Pancreas (tissue), 10 donors: ENCODE measurements around the gene PDE7B. TPM values are rescaled to one million over a fixed set of nuclear protein-coding genes. Genes with fewer than 3 reads are reported as not detected.

Source experiments
- ATAC-seq, 4 donors: fragments of 200-7000 bp; cut with Tn5 transposase; one replicate each; pipeline versions ENCODE4 v1.8.0 to v1.9.1; 2020; ENCODE audit warnings: mild to moderate bottlenecking in 4 of 4, moderate library complexity in 4 of 4
- DNase-seq, 6 donors: peaks; one replicate each; pipeline ENCODE4 v3.0.0-alpha.2; 2020
- FAIRE-seq: peaks from 2 replicates; lab custom pipeline; 2012; peaks lifted over from hg19 to GRCh38; lab: Jason Lieb, UNC
- H3K27ac ChIP-seq, 4 donors: fragments of 200-600 bp; sonication (generic); 1 replicate in 3 of 4; 2 replicates in 1 of 4; pipeline versions ENCODE4 v1.5.0 to v1.8.0; 2020
- H3K27me3 ChIP-seq, 4 donors: fragments of 200-600 bp; one replicate each; pipeline ENCODE4 v1.8.0; 2021
- H3K36me3 ChIP-seq, 3 donors: fragments of 200-600 bp; sonication (generic) in 1 of 3; one replicate each; pipeline versions ENCODE4 v1.5.0 to v1.8.0; 2020 to 2021
- H3K4me1 ChIP-seq, 3 donors: fragments of 200-600 bp; one replicate each; pipeline ENCODE4 v1.8.0; 2021
- H3K4me3 ChIP-seq, 4 donors: fragments of 200-600 bp; sonication (generic) in 2 of 4; one replicate each; pipeline versions ENCODE4 v1.5.0 to v1.8.0; 2020 to 2021
- H3K9me3 ChIP-seq, 4 donors: fragments of 200-600 bp; one replicate each; pipeline ENCODE4 v1.8.0; 2021
- WGBS, 2 donors: extraction: QIAGEN DNeasy Blood & Tissue Kit; methylation state at CpG; one replicate each; pipeline ENCODE4 v1.1.7; 2013; 5-methylcytosine and 5-hydroxymethylcytosine counted together
- intact Hi-C, 3 donors: fragments of 100-400 bp; cut with DNase I; formaldehyde crosslinking; loops; one replicate each; pipeline versions ENCODE4 v1.11.1 to v1.14.2; 2022
- polyA plus RNA-seq, 2 donors: library from polyadenylated mRNA; stranded (reverse); fragments of 200-250 nt; gene quantifications; one replicate each; pipeline ENCODE4 v1.2.3, GENCODE V29; 2013
- total RNA-seq, 6 donors: library from RNA; stranded (reverse); fragmentation: NEBNext Ultra II Directional in 4 of 6; extraction: Animal tissue kit (Norgen Biotek cat#: 25700) in 4 of 6; gene quantifications; one replicate each; pipeline versions ENCODE4 v1.2.1 to v1.2.4, GENCODE V29; 2021 to 2023
- TF ChIP-seq, protein P1 (sequence below), 4 donors: fragments of 200-600 bp; sonication (generic) in 3 of 4; IDR thresholded peaks; one replicate each; pipeline versions ENCODE4 v1.5.0 to v1.8.0; 2021; ENCODE audit warnings: antibody characterized with exemption in 4 of 4
- donor health status: healthy with polysubstance abuse.
- donor health status: DM: no; HTN: no; CAD: no; lungs with moderate emphysema.
- donor health status: DM: no; HTN: no; CAD: no.
- donor health status: control.
- donor health status: control.
- donor health status: Bipolar disorder and iron deficiency.
- donor health status: DM: yes; HTN: yes; CAD: no.
- donor health status: DM: no; HTN: no; CAD: no.
- donor health status: DM: no; HTN: no; CAD: no.
- donor health status: DM: yes; HTN: yes; CAD: no.

PDE7B gene
- total and polyA plus RNA-seq, 8 donors = 0.38 to 1.7 (median 0.76) TPM

DNA sequence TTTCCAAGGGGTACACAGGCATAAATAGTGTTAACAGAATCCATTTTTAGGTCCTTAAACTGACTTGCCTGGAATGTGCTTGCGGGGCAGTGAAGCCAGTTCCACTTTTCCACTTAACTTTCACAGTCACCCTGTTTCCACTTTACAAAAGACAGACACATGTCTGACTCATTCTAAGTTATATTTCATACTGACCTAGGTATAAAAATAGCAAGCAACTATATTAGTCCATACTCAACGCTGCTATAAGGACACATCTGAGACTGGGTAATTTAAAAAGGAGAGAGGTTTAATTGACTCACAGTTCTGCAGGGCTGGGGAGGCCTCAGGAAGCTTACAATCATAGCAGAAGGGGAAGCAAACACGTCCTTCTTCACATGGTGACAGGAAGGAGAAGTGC, 310.4 kb downstream of the PDE7B start:
- Histone ChIP-seq H3K27ac (no peak overlapping the region), H3K9me3 (no peaks in the 10 kb centered on the region), H3K4me3 (no peak overlapping the region), H3K4me1 (peaks cover 0 to 6% (median 5%) of the 10 kb centered on the region in 3 donors), H3K27me3 (no peaks in the 10 kb centered on the region), H3K36me3 (no peaks in the 10 kb centered on the region)
- TF ChIP-seq, protein P1, sequence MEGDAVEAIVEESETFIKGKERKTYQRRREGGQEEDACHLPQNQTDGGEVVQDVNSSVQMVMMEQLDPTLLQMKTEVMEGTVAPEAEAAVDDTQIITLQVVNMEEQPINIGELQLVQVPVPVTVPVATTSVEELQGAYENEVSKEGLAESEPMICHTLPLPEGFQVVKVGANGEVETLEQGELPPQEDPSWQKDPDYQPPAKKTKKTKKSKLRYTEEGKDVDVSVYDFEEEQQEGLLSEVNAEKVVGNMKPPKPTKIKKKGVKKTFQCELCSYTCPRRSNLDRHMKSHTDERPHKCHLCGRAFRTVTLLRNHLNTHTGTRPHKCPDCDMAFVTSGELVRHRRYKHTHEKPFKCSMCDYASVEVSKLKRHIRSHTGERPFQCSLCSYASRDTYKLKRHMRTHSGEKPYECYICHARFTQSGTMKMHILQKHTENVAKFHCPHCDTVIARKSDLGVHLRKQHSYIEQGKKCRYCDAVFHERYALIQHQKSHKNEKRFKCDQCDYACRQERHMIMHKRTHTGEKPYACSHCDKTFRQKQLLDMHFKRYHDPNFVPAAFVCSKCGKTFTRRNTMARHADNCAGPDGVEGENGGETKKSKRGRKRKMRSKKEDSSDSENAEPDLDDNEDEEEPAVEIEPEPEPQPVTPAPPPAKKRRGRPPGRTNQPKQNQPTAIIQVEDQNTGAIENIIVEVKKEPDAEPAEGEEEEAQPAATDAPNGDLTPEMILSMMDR (IDR thresholded peaks at IDR 0.05) = no peak
- no peak for ATAC-seq
- 66 to 70% methylated on average over 3 of the region's 3 CpGs for WGBS, 2 donors
- no peak for DNase-seq
- no peak for FAIRE-seq
- intact Hi-C loops = no loop called here

DNA sequence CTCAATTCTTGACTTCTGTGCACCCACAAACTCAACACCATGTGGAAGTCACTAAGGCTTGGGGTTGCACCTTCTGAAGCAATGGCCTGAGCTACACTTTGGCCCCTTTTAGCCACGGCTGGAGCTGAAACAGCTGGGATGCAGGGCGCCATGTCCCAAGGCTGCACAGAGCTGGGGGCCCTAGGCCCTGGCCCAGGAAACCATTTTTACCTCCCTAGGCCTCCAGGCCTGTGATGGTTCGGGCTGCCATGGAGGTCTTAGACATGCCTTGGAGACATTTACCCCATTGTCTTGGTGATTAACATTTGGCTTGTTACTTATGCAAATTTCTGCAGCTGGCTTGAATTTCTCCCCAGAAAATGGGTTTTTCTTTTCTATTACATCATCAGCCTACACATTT, 311.8 kb downstream of the PDE7B start:
- FAIRE-seq = no peak
- Histone ChIP-seq H3K27ac (no peak overlapping the region), H3K36me3 (no peaks in the 10 kb centered on the region), H3K27me3 (no peaks in the 10 kb centered on the region), H3K9me3 (no peaks in the 10 kb centered on the region), H3K4me3 (no peak overlapping the region), H3K4me1 (peaks cover 0 to 1% (median 0%) of the 10 kb centered on the region in 3 donors)
- TF ChIP-seq, protein P1 (IDR thresholded peaks at IDR 0.05) = no peak
- ATAC-seq = no peak
- intact Hi-C loops = no loop called here
- DNase-seq = no peak
- 88 to 95% methylated on average over 3 of the region's 3 CpGs for WGBS, 2 donors

DNA sequence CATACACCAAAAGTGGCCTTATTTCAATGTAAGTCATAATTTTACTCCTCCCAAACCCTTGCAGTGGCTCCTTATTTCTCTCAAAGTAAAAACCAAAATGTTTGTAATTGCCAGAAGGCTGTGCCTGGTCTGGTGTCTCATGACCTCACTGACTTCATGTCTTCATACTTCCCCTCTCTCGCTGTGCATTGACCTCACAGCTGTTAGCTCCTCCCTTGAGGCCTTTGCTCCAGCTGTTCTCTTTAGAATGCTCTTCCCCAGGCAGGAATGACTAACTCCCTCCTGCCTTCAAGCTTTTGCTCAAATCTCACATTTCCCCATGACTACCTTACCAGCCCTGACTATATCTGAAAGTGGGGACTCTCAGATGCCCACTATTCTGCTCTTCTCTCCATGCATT, 315.3 kb downstream of the PDE7B start:
- TF ChIP-seq, protein P1 (IDR thresholded peaks at IDR 0.05) = no peak
- WGBS, 2 donors = 83 to 88% methylated on average over 1 of the region's 1 CpG
- H3K4me3 ChIP-seq = no peak overlapping the region
- ATAC-seq (no peak), DNase-seq (no peak), FAIRE-seq (no peak)
- no peak overlapping the region for H3K27ac ChIP-seq
- H3K36me3 ChIP-seq = no peaks in the 10 kb centered on the region
- no peaks in the 10 kb centered on the region for H3K27me3 ChIP-seq
- intact Hi-C loops = no loop called here
- H3K9me3 ChIP-seq = no peaks in the 10 kb centered on the region
- H3K4me1 ChIP-seq = no peaks in the 10 kb centered on the region

DNA sequence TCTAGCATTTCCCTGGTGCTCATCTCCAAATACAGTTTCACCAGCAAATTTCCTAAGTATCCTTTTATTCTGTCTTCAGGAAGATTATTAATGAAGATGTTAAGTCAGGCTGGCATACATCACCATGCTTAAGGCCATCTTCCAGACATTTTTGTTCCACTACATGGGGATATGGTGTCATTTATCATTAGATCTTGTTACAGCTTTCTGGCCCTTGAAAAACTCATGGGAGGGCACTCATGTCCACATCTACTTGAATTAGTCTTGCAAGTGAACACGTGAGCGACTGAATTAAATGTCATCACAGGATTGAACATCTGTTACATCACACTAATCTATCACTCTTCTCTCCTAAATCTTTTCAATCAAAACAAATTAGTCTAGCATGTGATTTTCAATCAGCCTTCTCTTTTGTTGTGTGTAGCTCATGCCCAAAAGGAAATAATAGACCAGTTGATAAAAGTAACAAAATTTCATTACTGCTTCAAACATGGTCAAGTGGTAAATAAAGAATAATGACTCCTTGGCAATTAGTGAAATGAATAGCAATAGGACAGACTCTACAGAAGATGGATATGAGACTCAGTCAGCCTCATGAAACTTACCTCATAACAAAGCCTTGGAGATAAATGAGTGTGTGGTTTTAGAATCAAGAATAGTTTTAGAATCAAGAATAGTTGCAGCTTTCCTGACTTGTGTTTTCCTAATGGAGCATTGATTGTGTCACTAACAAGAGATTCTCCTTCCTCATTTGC, 318.1 kb downstream of the PDE7B start:
- FAIRE-seq (no peak), DNase-seq (no peak), ATAC-seq (no peak)
- Histone ChIP-seq H3K9me3 (no peaks in the 10 kb centered on the region), H3K27me3 (no peaks in the 10 kb centered on the region), H3K4me3 (no peak overlapping the region), H3K36me3 (no peaks in the 10 kb centered on the region), H3K27ac (no peak overlapping the region), H3K4me1 (peaks cover 0 to 4% (median 4%) of the 10 kb centered on the region in 3 donors)
- intact Hi-C loops = no loop called here
- TF ChIP-seq, protein P1 (IDR thresholded peaks at IDR 0.05) = no peak
- WGBS, 2 donors = 80 to 83% methylated on average over 2 of the region's 2 CpGs

DNA sequence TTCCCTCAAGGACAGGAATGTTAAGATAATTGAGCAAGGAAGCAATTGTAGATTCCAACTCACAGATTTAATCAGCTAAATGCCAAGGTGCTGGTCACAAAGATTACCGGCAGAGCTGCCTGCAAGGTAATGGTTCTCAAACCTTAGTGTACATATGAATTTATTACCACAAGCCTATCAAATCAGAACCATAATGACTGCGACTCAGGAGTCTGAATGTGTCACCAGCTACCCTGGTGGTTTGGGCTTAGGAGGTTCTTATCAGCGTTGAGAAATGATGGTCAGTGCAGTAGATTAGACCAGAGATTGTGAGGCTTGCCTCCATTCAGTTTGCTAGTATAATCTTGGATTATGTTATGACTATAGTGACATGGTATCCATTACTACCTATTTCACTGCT, 319.7 kb downstream of the PDE7B start:
- intact Hi-C loops = no loop called here
- Histone ChIP-seq H3K4me1 (peaks cover 0 to 7% (median 6%) of the 10 kb centered on the region in 3 donors), H3K4me3 (no peak overlapping the region), H3K27me3 (no peaks in the 10 kb centered on the region), H3K27ac (no peak overlapping the region), H3K36me3 (no peaks in the 10 kb centered on the region), H3K9me3 (no peaks in the 10 kb centered on the region)
- FAIRE-seq = no peak
- WGBS, 2 donors = 87 to 88% methylated on average over 3 of the region's 3 CpGs
- DNase-seq = no peak
- TF ChIP-seq, protein P1 (IDR thresholded peaks at IDR 0.05) = no peak
- ATAC-seq = no peak
